ENCODE data around the gene ZC3H12A.
A peak's percentile ranks its signal among the peaks of the same experiment; 100 is the strongest.

Gene ZC3H12A

DNA sequence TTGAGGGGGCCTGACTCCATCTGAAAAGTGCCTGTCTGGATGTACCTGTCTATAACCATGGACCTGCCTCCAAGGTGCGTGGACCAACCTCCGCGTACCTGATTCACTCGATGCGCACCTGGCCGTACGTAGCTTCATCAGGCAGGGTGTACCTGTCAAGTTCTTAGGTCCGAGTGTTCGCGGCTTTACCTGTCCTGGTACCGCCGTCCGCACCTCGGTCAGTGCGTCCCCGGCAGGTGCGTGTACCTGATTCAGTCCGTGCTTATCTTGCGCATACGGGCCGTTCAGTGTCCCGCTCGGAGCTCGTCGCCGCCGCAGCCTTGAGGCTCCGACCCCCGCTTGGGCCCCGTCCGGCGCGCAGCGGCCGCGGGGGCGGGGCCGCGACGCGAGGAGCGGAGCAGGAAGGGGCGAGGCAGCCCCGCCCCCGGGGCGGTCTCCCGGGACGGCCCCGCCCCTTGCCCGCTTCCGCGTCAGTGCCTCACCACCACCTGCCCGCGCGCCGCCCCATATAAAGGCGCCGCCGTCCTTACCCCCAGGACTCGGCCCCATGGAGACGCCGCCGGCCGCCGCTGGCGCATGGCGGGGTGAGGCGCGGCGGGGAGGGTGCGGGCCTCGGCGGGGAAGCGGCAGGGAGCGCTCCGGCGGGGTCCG lies at the start of gene ZC3H12A:
Gene ZC3H12A, plus strand, starts transcription at position 535 of the 651 bp plus-strand sequence. CDS start 917 bp downstream, outside the sequence.
- peak; percentile 82 to 90 (median 86) for DNase-seq (ENCODE audit: low read depth in 4 of 4, low spot score in 1 of 4)

- no peak for DNase-seq (ENCODE audit: low read depth in 4 of 4, low spot score in 1 of 4)
Observed at GRCh38 chr1:37425221-37425620, 49.2 kb upstream of the ZC3H12A start.

- DNase-seq (ENCODE audit: low read depth in 4 of 4, low spot score in 1 of 4): no peak
Observed at GRCh38 chr1:37429029-37429428, 45.4 kb upstream of the ZC3H12A start.

- no peak for DNase-seq (ENCODE audit: low read depth in 4 of 4, low spot score in 1 of 4)
Observed at GRCh38 chr1:37430103-37430985, 44.0 kb upstream of the ZC3H12A start.

DNA sequence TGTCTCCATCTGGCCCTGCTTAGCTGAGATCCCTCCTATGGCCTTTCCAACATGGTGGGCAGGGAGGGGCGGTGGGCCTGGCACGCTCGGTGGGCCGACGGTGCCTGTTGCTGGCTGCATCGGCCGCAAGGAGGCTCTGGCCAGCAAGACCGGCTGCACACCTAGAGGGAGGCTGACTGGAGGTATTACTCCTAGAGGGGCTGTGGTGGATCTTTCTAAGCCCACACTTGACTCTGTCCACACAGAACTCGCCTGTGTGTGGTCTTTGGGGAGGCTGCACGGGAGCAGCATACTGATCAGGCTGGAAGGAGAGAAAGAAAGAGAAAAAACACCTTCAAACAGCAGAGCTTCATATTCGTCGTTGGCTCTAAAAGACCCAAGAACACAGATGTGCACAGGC lies 41.7 kb upstream of the ZC3H12A start:
- DNase-seq (ENCODE audit: low read depth in 4 of 4, low spot score in 1 of 4): no peak

DNA sequence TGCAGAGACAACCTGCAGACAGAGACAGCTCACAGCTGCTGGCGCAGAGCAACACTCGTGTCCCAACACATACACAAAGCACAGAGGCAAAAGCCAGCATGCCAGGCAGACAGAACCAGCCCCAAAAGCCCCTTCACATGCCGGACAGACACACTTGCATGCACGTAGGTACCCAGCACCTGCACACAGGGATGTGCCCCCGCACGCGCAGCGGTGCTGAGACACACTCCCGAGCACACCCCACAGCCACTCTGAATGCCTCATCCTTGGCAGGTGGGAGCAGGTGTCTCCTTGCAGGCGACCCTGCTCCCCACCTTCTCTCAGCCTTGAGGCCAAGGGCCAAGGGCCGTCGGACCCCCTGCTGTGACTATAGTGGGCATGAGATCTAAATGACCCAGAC lies 41.2 kb upstream of the ZC3H12A start:
- DNase-seq (ENCODE audit: low read depth in 4 of 4, low spot score in 1 of 4): no peak

DNA sequence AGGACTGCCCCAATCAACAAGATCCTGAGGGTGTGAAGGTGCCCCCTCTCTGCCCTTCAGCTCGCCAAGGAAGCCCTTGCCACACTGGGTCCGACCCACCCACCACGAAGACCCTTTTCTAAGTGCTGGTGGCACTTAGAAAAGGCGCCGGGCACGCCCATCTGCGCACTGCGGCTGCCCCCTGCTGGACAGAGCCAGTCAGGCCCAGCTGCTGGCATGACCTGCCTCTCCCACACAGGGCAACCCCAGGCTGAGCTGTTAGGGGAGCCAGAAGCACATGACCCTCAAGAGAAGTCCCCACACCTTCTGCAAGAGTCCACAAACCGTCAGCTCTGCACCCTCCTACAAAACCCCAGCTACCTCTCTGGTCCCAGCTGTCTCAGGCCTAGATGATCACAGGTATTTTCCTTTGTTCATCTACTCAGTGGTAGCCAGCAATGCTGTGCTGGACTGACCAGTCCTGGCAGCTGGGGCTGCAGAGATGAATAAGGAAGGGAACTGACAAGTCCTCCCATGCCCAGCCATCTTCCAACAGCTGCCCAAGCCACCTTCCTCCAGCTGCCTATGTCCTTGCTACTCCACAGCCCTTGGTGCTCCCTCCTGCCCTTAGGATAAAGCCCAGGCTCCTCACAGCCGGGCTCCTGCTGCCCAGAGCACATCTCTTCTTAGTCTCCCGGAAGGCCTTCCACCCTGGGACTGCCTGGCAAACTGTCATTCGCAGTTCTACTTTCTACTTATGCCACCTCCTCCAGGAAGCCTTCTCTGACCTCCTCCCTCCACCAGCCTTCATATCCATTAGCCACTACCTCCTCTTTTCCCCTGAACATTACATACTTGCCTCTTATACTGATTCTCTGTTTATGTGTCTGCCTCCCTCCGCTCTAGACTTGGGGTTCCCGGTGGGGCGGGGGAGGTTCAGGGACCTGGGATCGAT lies 39.8 kb upstream of the ZC3H12A start:
- DNase-seq (ENCODE audit: low read depth in 4 of 4, low spot score in 1 of 4): peak; percentile 48 to 64 (median 52)

DNA sequence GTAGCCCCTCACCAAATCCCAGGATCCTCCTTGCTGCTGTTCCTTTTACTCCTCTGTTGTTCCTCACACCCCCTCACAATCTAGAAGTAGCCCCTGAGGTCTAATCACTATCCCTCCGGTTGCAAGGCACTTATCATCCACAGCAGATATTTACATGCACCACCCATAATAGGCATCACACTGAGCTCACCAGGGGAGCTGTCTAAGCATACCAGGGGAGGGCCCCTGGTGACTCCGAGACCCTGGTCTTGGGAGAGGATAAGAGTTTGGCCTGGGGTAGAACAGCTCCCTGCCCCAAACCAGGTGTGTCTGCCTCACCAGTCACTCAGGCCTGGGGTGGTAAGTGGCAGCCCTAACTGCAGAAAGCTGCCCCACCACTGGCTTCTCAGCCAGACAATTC lies 37.3 kb upstream of the ZC3H12A start:
- DNase-seq (ENCODE audit: low read depth in 4 of 4, low spot score in 1 of 4): no peak

- DNase-seq (ENCODE audit: low read depth in 4 of 4, low spot score in 1 of 4): no peak
Observed at GRCh38 chr1:37438037-37438868, 36.1 kb upstream of the ZC3H12A start.

DNA sequence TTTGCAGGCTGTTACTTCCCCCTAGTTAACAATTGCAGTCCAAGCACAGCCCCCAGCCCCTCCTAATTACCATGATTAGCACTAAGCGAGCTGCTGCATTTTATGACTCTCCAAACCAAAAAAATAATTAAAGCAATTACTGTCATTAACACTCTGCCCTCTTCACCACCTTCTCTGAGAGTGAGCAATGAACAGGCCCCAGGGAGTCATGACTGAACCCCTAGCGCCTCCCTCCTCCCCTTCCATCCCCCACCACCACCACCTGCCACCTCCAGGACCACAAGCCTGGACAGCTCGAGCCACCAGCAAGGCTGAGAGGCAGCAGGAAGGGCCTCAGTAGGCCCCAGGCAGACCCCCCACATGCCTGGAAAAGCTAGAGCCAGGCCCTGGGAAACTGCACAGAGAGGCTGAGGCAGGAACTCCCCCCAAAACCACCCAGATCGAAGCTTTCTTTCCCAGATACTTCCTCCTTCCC lies 35.5 kb upstream of the ZC3H12A start:
- DNase-seq (ENCODE audit: low read depth in 4 of 4, low spot score in 1 of 4): no peak

DNA sequence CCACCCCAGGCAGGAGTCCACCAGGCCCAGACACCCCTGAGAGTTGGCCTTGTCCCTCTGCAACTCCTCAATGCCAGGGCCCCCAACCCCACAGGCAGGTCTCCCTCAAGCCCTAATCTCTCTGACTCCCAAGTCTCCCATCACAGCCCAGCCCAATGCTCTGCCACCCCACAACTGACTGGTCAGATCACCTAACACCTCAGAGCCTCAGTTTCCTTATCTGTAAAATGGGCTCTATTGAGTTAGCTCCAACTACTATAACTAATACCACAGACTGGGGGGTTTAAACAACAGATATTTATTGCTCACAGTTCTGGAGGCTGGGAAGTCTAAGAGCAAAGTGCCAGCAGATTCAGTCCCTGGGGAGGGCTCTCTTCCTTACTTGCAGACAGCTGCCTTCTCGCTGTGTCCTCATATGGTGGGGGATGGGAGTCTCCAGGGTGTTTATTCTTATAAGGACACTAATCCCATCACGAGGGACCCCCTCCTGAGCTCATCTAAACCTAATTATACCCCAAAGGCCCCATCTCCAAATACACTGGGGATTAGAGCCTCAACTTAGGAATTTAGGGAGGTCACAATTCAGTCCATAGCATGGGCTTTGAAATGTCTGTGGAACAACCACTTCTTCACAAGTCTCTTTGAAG lies 34.9 kb upstream of the ZC3H12A start:
- no peak for DNase-seq (ENCODE audit: low read depth in 4 of 4, low spot score in 1 of 4)

DNA sequence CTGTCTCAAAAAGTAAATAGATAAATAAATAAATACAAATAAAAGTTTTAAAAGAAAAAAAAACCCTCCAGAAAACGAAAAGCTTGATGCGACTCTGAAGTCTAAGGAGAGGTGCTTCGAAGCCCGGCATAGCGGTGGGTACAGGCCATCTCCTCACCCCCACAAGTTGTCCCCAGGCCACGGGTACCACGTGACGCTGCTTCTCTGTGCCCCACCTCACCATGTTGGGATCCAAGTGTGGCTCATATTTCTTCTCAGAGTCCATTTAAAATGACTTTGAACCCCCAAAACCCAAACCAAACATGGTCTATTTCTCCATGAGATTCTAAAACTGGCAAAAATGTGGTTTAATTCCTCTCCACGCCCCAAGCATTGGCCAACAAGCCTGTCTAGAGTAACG lies 32.9 kb upstream of the ZC3H12A start:
- no peak for DNase-seq (ENCODE audit: low read depth in 4 of 4, low spot score in 1 of 4)

GRCh38 chr1:37442139-37442538 lies 32.2 kb upstream of the ZC3H12A start:
- DNase-seq (ENCODE audit: low read depth in 4 of 4, low spot score in 1 of 4): no peak

DNA sequence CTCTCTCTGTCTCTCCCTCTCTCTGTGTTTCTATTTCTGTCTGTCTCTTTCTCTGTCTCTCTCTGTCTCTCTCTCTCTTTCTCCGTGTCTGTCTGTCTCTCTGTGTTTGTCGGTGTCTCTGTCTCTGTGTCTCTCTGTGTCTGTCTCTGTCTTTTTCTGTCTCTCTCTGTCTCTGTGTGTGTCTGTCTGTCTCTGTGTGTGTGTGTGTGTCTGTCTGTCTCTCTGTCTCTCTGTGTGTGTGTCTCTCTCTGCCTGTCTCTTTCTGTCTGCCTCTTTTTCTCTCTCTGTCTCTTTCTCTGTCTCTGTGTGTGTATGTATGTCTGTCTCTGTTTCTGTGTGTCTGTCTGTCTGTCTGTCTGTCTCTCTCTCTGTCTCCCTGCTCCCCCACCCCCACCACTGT lies 31.7 kb upstream of the ZC3H12A start:
- DNase-seq (ENCODE audit: low read depth in 4 of 4, low spot score in 1 of 4): no peak

DNA sequence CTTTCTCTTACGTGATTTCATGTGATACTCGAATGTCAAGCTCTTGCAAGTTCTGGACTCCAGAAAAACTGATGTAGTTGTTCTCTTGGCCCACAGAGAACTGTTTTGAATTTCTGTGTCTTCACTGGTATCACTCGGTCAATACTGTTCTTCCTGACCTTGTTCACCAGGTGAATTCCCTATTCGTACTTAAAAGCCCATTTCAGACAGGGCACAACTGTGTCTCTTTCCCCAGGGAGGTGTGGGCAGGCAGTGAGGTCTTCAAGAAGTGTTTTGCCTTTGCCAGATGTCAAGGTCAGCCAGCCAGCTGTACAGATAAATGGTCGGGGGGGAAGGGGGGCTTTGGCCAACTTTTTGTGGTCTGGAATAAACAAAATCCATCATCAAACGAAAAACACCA lies 27.5 kb upstream of the ZC3H12A start:
- no peak for DNase-seq (ENCODE audit: low read depth in 4 of 4, low spot score in 1 of 4)

DNA sequence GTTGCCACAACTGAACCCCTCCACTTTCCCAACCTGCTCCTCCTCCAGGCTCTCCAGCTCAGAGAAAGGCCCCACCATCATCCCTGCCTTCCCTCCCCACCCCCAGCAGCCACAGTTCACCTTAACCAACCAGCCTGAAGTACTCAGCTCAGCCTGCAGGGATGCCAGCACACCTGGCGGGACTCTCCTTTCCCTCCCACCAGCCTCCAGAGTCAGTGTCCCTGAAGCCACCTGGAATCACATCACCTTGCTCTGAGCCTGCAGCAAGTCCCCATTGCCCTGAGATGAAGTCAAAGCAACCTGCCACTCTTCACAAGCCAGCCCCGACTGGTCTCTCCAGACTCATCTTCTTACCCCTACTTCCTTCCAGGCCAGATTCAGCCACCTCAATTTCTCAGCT lies 26.2 kb upstream of the ZC3H12A start:
- no peak for DNase-seq (ENCODE audit: low read depth in 4 of 4, low spot score in 1 of 4)

GRCh38 chr1:37448691-37449417 lies 25.5 kb upstream of the ZC3H12A start:
- DNase-seq (ENCODE audit: low read depth in 4 of 4, low spot score in 1 of 4): no peak

GRCh38 chr1:37449936-37450335 lies 24.4 kb upstream of the ZC3H12A start:
- DNase-seq (ENCODE audit: low read depth in 4 of 4, low spot score in 1 of 4): no peak

GRCh38 chr1:37452416-37452815 lies 22.0 kb upstream of the ZC3H12A start:
- no peak for DNase-seq (ENCODE audit: low read depth in 4 of 4, low spot score in 1 of 4)

Measured in stimulated activated CD4-positive, alpha-beta T cell treated with anti-CD3 and anti-CD28 coated beads, Interleukin-1b, Interleukin-23, amount 100 ng/mL, for 24 hours (primary cell).